ENCODE results near the gene TPD52L1. TPM values are rescaled to one million over a fixed set of nuclear protein-coding genes. Genes with fewer than 3 reads are reported as not detected.

TPD52L1 gene
- total and polyA plus RNA-seq, 10 of the 15 experiments (the other 5 are each of a cell fraction or from before 2014, with no cell fraction given): 0.03 to 2.6 (median 0.16) TPM; not detected in 3

DNA sequence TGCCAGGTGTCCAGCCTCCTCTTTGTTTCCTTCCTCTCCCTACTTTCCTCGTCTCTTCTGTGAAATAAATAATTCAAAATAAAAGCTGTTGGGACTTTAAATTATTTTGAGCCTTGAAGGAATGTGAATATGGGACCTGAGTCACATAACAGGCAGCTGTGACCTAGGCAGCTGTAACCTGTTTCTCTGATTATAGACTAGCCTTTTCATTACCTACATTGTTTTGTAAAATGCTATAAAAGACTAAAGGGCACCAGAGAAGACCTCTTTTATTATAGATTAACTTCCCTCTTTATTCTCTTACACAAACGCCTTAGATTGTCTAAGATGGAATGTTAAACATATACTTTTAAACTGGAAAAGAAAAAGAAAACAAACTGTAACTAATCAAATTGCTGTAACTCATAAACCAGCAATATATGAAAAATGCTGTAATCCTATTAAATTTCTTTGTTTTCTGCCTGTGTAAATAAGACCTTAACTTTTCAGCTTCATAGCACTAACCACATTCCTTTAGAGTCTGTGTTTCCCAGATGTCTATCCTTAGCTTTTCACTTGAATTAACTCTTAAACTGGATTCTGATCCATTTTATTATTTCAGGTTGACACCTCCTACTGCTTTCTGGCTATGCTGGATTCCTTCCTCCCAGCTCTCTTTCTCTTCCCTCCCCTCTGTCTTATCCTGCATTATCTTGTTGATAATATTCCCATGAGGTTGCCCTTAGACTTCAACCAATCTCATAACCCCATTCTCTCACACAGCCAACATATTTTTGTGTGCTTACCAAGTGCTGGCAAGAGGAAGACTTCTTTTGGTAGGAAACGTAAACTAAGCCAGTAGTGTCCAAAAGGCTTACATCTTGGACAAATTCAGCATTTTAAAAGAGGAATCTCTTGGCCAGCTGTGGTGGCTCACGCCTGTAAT lies 69.2 kb downstream of the TPD52L1 start:
- Histone ChIP-seq H4K20me1 (ENCODE audit: control insufficient read depth, insufficient read depth) (no peaks in the 10 kb centered on the region), H3K79me2 (ENCODE audit: control insufficient read depth, insufficient read depth, low read length) (no peaks in the 10 kb centered on the region), H2AFZ (ENCODE audit: control insufficient read depth, low read depth, low read length) (no peak overlapping the region), H3K4me1 (ENCODE audit: control insufficient read depth, insufficient read depth, low read length) (no peaks in the 10 kb centered on the region), H3K36me3 (ENCODE audit: control insufficient read depth in 2 of 2, insufficient read depth in 2 of 2, low read length in 1 of 2) (no peaks in the 10 kb centered on the region), H3K9me3 (replicated peaks; ENCODE audit: control insufficient read depth, insufficient read depth, low read length) (no peaks in the 10 kb centered on the region), H3K4me3 (no peak overlapping the region), H3K4me2 (ENCODE audit: control insufficient read depth, insufficient read depth) (no peak overlapping the region), H3K9ac (ENCODE audit: control insufficient read depth, insufficient read depth, low read length) (no peak overlapping the region), H3K27me3 (replicated peaks in 1 of 2; ENCODE audit: control insufficient read depth in 2 of 2, insufficient read depth in 2 of 2, low read length in 1 of 2) (no peaks in the 10 kb centered on the region), H3K27ac (ENCODE audit: control insufficient read depth, insufficient read depth) (no peak overlapping the region)
- POLR2A ChIA-PET: no interaction called here
- TF ChIP-seq ASH2L (IDR thresholded peaks at IDR 0.05; ENCODE audit: borderline replicate concordance, low read depth): no peak
- CTCF ChIA-PET: no interaction called here
- in situ Hi-C loops (cut with MboI) (no loop called here), intact Hi-C loops (cut with micrococcal nuclease; ENCODE audit: unreplicated experiment) (no loop called here)
- RAD21 ChIA-PET (ENCODE audit: unreplicated experiment): no interaction called here
- WGBS (ENCODE audit: insufficient coverage, insufficient replicate concordance, low lambda C conversion rate, missing lambda C conversion rate): 7% methylated on average over 4 of the region's 4 CpGs
- SMC1A ChIA-PET (ENCODE audit: uncharacterized antibody, unreplicated experiment): no interaction called here
- no TSS peak for BruUV-seq (replicated peaks)
- DNase-seq (ENCODE audit: low read depth, low spot score) (no peak), FAIRE-seq (no peak), ATAC-seq (no peak)

- DNase-seq (ENCODE audit: low read depth, low spot score): no peak
- ChIA-PET CTCF (interaction anchor here (1.1 kb wide), 1 partner anchor 12 kb away, joined by 3 read pairs; no protein-coding TSS in a partner anchor), POLR2A (no interaction called here), SMC1A (ENCODE audit: uncharacterized antibody, unreplicated experiment) (interaction anchor here (0.8 kb wide), 1 partner anchor 12 kb away, joined by 4 read pairs; no protein-coding TSS in a partner anchor), RAD21 (ENCODE audit: unreplicated experiment) (no interaction called here)
- Histone ChIP-seq H3K27ac (ENCODE audit: control insufficient read depth, insufficient read depth) (no peak overlapping the region), H3K4me2 (ENCODE audit: control insufficient read depth, insufficient read depth) (no peak overlapping the region), H3K27me3 (replicated peaks in 1 of 2; ENCODE audit: control insufficient read depth in 2 of 2, insufficient read depth in 2 of 2, low read length in 1 of 2) (no peaks in the 10 kb centered on the region), H4K20me1 (ENCODE audit: control insufficient read depth, insufficient read depth) (no peaks in the 10 kb centered on the region), H3K4me3 (no peak overlapping the region), H3K9ac (ENCODE audit: control insufficient read depth, insufficient read depth, low read length) (no peak overlapping the region), H2AFZ (ENCODE audit: control insufficient read depth, low read depth, low read length) (no peak overlapping the region), H3K36me3 (ENCODE audit: control insufficient read depth in 2 of 2, insufficient read depth in 2 of 2, low read length in 1 of 2) (no peaks in the 10 kb centered on the region), H3K4me1 (ENCODE audit: control insufficient read depth, insufficient read depth, low read length) (no peaks in the 10 kb centered on the region), H3K79me2 (ENCODE audit: control insufficient read depth, insufficient read depth, low read length) (no peaks in the 10 kb centered on the region), H3K9me3 (replicated peaks; ENCODE audit: control insufficient read depth, insufficient read depth, low read length) (no peaks in the 10 kb centered on the region)
- in situ Hi-C loops (cut with MboI): no loop called here
- BruUV-seq (replicated peaks): no TSS peak
- no peak for FAIRE-seq
- WGBS (ENCODE audit: insufficient coverage, insufficient replicate concordance, low lambda C conversion rate, missing lambda C conversion rate): 51% methylated on average over 3 of the region's 3 CpGs
- intact Hi-C loops (cut with micrococcal nuclease; ENCODE audit: unreplicated experiment): no loop called here
- ATAC-seq: no peak
- no peak for TF ChIP-seq STAT3 (IDR thresholded peaks at IDR 0.05; ENCODE audit: low read depth, low read length)
- no peak for TF ChIP-seq KAT2A (conservative IDR thresholded peaks at IDR 0.05; ENCODE audit: control insufficient read depth, low read depth, low read length)
- no peak for TF ChIP-seq SIN3A (IDR thresholded peaks at IDR 0.05; ENCODE audit: low read depth, low read length)
- no peak for TF ChIP-seq BCL11A (IDR thresholded peaks at IDR 0.05; ENCODE audit: low read depth, low read length)
- TF ChIP-seq POLR2AphosphoS2 (IDR thresholded peaks at IDR 0.05; ENCODE audit: low read depth, low read length): no peak
- TF ChIP-seq ESRRA (IDR thresholded peaks at IDR 0.05; ENCODE audit: low read length): no peak
- TF ChIP-seq, protein P1, sequence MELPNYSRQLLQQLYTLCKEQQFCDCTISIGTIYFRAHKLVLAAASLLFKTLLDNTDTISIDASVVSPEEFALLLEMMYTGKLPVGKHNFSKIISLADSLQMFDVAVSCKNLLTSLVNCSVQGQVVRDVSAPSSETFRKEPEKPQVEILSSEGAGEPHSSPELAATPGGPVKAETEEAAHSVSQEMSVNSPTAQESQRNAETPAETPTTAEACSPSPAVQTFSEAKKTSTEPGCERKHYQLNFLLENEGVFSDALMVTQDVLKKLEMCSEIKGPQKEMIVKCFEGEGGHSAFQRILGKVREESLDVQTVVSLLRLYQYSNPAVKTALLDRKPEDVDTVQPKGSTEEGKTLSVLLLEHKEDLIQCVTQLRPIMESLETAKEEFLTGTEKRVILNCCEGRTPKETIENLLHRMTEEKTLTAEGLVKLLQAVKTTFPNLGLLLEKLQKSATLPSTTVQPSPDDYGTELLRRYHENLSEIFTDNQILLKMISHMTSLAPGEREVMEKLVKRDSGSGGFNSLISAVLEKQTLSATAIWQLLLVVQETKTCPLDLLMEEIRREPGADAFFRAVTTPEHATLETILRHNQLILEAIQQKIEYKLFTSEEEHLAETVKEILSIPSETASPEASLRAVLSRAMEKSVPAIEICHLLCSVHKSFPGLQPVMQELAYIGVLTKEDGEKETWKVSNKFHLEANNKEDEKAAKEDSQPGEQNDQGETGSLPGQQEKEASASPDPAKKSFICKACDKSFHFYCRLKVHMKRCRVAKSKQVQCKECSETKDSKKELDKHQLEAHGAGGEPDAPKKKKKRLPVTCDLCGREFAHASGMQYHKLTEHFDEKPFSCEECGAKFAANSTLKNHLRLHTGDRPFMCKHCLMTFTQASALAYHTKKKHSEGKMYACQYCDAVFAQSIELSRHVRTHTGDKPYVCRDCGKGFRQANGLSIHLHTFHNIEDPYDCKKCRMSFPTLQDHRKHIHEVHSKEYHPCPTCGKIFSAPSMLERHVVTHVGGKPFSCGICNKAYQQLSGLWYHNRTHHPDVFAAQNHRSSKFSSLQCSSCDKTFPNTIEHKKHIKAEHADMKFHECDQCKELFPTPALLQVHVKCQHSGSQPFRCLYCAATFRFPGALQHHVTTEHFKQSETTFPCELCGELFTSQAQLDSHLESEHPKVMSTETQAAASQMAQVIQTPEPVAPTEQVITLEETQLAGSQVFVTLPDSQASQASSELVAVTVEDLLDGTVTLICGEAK (IDR thresholded peaks at IDR 0.05; ENCODE audit: borderline replicate concordance): no peak
- TF ChIP-seq NR2F1 (conservative IDR thresholded peaks at IDR 0.05): no peak
- TF ChIP-seq NR2C2 (IDR thresholded peaks at IDR 0.05; ENCODE audit: borderline replicate concordance, control insufficient read depth, insufficient read length, low read depth): no peak
- TF ChIP-seq SIX5 (IDR thresholded peaks at IDR 0.05; ENCODE audit: low read depth, low read length, severe bottlenecking): no peak
- TF ChIP-seq HDAC6 (IDR thresholded peaks at IDR 0.05; ENCODE audit: unreplicated experiment): no peak
- TF ChIP-seq YY1 (IDR thresholded peaks at IDR 0.05; ENCODE audit: low read depth, low read length): no peak
Measured at GRCh38 chr6:125224231-125224861, 70.8 kb downstream of the TPD52L1 start.

Measured in GM12878 (cell line).